Parathyroid adenoma (tissue), 2 donors: ENCODE data around the gene MRPL53.

Experiments
- H2AFZ ChIP-seq: fragments of 300-600 bp; sonication (generic); one replicate; pipeline ENCODE4 v1.7.0; 2017; ENCODE audit warnings: antibody characterized with exemption, mild to moderate bottlenecking
- H3K27ac ChIP-seq: fragments of 300-600 bp; sonication (generic); one replicate; pipeline ENCODE4 v1.7.0; 2017
- H3K27me3 ChIP-seq: fragments of 300-600 bp; sonication (generic); one replicate; pipeline ENCODE4 v1.7.0; 2017; ENCODE audit warnings: low read length; ENCODE audit not compliant: control insufficient read depth, insufficient read depth
- H3K36me3 ChIP-seq: fragments of 300-600 bp; sonication (generic); one replicate; pipeline ENCODE4 v1.7.0; 2017; ENCODE audit warnings: low read length; ENCODE audit not compliant: control insufficient read depth, insufficient read depth
- H3K4me1 ChIP-seq: fragments of 300-600 bp; sonication (generic); one replicate; pipeline ENCODE4 v1.7.0; 2017; ENCODE audit warnings: control low read depth
- H3K4me2 ChIP-seq: fragments of 300-600 bp; sonication (generic); one replicate; pipeline ENCODE4 v1.7.0; 2017; ENCODE audit warnings: low read length
- H3K4me3 ChIP-seq: fragments of 300-600 bp; sonication (generic); one replicate; pipeline ENCODE4 v1.7.0; 2017; ENCODE audit warnings: low read depth, low read length
- H3K79me2 ChIP-seq: fragments of 300-600 bp; sonication (generic); one replicate; pipeline ENCODE4 v1.7.0; 2017; ENCODE audit warnings: control low read depth
- H3K9ac ChIP-seq: fragments of 300-600 bp; sonication (generic); one replicate; pipeline ENCODE4 v1.7.0; 2017; ENCODE audit warnings: mild to moderate bottlenecking
- H3K9me3 ChIP-seq: fragments of 300-600 bp; sonication (generic); one replicate; pipeline ENCODE4 v1.7.0; 2017; ENCODE audit warnings: low read length; ENCODE audit not compliant: control insufficient read depth
- TF ChIP-seq, protein P1 (sequence below): fragments of 300-600 bp; sonication (generic); IDR thresholded peaks from one replicate; pipeline ENCODE4 v1.7.0; 2017; ENCODE audit warnings: antibody characterized with exemption, mild to moderate bottlenecking
- donor health status: primary hyperparathyroidism.

MRPL53 gene

DNA sequence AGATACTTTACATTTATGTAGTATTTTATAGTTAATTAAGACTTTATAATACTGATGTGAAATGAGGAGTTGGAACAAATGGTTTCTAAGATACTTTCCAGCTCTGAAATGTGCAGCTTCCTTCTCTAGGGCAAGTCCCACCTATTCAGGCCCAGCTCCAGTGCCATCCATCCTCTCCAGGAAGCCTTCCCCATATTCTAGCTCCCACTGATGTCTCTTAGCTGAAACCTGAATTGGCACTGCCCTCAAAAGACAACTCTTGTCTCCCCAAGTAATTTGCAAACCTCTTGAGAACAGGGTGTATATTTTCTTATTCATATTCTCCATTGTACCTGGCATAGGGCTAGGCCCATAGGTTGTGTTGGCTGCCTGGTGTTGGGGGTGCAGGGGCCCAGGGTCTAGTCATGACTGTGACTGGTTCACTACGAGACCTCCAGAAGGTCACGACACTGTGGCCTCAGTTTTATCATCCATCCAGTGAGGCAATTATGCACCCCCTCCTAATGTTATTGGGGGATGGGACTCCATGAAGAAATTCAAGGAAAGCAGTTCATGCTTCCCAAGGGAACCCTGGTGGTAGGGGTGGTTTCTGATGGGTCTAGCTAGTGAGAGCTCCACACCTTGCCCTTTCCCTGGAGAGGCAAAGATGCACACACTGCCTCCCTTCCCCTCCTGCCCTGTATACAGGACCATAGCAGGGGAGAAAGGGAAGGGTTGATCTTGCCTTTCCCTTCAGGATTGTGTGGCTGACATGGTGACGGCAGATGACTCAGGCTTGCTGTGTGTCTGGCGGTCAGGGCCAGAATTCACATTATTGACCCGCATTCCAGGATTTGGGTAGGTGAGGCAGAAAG, 48.1 kb downstream of the MRPL53 start:
- no peak overlapping the region for H3K4me3 ChIP-seq
- H3K4me1 ChIP-seq: no peaks in the 10 kb centered on the region
- H3K27me3 ChIP-seq: no peaks in the 10 kb centered on the region
- H3K79me2 ChIP-seq: no peaks in the 10 kb centered on the region
- H2AFZ ChIP-seq: no peak overlapping the region
- H3K4me2 ChIP-seq: no peak overlapping the region
- H3K9ac ChIP-seq: no peak overlapping the region
- no peaks in the 10 kb centered on the region for H3K9me3 ChIP-seq
- no peak overlapping the region for H3K27ac ChIP-seq
- TF ChIP-seq, protein P1, sequence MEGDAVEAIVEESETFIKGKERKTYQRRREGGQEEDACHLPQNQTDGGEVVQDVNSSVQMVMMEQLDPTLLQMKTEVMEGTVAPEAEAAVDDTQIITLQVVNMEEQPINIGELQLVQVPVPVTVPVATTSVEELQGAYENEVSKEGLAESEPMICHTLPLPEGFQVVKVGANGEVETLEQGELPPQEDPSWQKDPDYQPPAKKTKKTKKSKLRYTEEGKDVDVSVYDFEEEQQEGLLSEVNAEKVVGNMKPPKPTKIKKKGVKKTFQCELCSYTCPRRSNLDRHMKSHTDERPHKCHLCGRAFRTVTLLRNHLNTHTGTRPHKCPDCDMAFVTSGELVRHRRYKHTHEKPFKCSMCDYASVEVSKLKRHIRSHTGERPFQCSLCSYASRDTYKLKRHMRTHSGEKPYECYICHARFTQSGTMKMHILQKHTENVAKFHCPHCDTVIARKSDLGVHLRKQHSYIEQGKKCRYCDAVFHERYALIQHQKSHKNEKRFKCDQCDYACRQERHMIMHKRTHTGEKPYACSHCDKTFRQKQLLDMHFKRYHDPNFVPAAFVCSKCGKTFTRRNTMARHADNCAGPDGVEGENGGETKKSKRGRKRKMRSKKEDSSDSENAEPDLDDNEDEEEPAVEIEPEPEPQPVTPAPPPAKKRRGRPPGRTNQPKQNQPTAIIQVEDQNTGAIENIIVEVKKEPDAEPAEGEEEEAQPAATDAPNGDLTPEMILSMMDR: no peak
- no peaks in the 10 kb centered on the region for H3K36me3 ChIP-seq

DNA sequence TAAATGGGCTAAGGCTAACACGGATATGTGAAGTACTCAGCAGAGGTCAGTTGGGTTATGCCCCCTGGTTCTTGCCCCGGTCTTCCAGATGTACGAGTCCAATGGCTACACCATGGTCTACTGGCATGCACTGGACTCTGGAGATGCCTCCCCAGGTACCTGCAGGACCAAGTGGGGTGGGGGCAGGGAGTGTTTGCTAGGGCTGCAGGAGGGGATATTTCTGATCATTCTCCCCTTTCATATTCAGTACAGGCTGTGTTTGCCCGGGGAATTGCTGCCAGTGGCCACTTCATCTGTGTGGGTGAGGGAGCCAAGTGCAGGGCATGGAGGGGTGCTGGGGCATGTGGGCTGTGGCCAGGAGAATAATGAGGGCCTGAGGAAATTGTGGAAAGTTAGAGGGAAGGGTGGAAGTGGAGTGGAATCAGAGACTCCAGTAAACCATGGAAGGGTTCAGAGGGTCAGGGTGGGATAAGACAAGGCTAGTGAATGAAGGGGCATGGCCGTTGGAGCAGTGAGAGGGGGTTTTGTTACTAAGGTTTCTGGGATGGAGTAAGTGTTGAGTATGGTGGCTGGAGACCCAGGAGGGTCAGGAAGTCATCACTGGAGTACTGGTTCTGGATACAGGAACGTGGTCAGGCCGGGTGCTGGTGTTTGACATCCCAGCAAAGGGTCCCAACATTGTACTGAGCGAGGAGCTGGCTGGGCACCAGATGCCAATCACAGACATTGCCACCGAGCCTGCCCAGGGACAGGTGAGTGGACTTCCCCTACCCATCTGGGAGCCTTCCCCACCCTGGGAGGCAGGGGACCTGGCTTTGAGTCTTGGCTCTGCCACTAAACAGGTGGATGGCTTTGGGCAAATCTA, 49.0 kb downstream of the MRPL53 start:
- TF ChIP-seq, protein P1: no peak
- no peak overlapping the region for H3K27ac ChIP-seq

More for the DNA sequence above, 49.0 kb downstream of the MRPL53 start:
- Histone ChIP-seq H3K4me3 (no peak overlapping the region), H3K79me2 (no peaks in the 10 kb centered on the region), H3K9ac (no peak overlapping the region), H3K36me3 (no peaks in the 10 kb centered on the region), H3K4me1 (no peaks in the 10 kb centered on the region), H3K4me2 (no peak overlapping the region), H3K27me3 (no peaks in the 10 kb centered on the region), H3K9me3 (no peaks in the 10 kb centered on the region), H2AFZ (no peak overlapping the region)
